Tibial nerve (tissue), 4 donors: Measurements from ENCODE around the gene RNASEH2B.

Experiments used
- EP300 ChIP-seq, 2 donors: sonication (generic); formaldehyde crosslinking; IDR thresholded peaks; one replicate each; pipeline ENCODE4 v1.6.1; 2017; ENCODE audit warnings: antibody characterized with exemption in 2 of 2, mild to moderate bottlenecking in 1 of 2
- POLR2A ChIP-seq, 2 donors: fragments of 450-650 bp; IDR thresholded peaks; one replicate each; pipeline ENCODE4 v1.6.1; 2017; ENCODE audit warnings: antibody characterized with exemption in 2 of 2, mild to moderate bottlenecking in 2 of 2, moderate library complexity in 2 of 2
- TF ChIP-seq, protein P1 (sequence below), 5 experiments: fragments of 200-600 bp in 3 of 5; fragments of 450-650 bp in 2 of 5; sonication (generic) in 3 of 5; IDR thresholded peaks; one replicate each; pipeline ENCODE4 v1.5.1; 2016 to 2019; ENCODE audit warnings: antibody characterized with exemption in 5 of 5, mild to moderate bottlenecking in 3 of 5, moderate library complexity in 2 of 5

DNA sequence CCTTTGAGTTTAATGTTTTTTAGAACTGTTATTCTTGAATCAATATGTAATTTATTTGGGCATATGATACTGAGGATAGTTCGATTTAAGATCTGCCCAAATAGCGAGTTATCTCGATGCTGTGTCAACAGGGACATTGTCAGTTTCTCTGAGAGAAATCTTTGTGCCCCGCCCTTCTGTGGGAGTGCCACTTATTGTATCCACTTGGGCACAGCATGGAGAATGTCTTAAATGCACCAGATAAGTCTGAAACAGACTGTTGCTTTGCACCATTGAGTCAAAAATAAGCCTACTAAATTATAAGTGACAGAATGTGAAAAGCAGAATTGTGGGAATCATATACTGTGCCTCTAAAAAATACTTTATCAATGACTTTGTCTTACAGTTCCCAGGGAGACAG lies 45.6 kb downstream of the RNASEH2B start:
- TF ChIP-seq, protein P1, sequence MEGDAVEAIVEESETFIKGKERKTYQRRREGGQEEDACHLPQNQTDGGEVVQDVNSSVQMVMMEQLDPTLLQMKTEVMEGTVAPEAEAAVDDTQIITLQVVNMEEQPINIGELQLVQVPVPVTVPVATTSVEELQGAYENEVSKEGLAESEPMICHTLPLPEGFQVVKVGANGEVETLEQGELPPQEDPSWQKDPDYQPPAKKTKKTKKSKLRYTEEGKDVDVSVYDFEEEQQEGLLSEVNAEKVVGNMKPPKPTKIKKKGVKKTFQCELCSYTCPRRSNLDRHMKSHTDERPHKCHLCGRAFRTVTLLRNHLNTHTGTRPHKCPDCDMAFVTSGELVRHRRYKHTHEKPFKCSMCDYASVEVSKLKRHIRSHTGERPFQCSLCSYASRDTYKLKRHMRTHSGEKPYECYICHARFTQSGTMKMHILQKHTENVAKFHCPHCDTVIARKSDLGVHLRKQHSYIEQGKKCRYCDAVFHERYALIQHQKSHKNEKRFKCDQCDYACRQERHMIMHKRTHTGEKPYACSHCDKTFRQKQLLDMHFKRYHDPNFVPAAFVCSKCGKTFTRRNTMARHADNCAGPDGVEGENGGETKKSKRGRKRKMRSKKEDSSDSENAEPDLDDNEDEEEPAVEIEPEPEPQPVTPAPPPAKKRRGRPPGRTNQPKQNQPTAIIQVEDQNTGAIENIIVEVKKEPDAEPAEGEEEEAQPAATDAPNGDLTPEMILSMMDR (IDR thresholded peaks at IDR 0.05) = no peak
- TF ChIP-seq POLR2A (IDR thresholded peaks at IDR 0.05) (no peak), EP300 (IDR thresholded peaks at IDR 0.05) (no peak)
